Large intestine (tissue), 3 donors: Measurements from ENCODE around the gene SFXN3. TPM values are rescaled to one million over a fixed set of nuclear protein-coding genes. Genes with fewer than 3 reads are reported as not detected.

Source experiments
- DNase-seq, 2 donors: peaks; one replicate each; pipeline versions ENCODE4 v3.0.0 to v3.0.0-alpha.2; 2013
- H3K27ac ChIP-seq: one replicate; pipeline ENCODE4 v1.5.1; 2013; ENCODE audit warnings: low read length
- H3K27me3 ChIP-seq: 2 replicates; pipeline ENCODE4 v1.6.1; 2013; ENCODE audit warnings: low read length; ENCODE audit not compliant: control insufficient read depth, insufficient read depth
- H3K36me3 ChIP-seq: 2 replicates; pipeline ENCODE4 v1.6.1; 2013; ENCODE audit warnings: low read length; ENCODE audit not compliant: control insufficient read depth, insufficient read depth
- H3K4me1 ChIP-seq: one replicate; pipeline ENCODE4 v1.6.1; 2013; ENCODE audit warnings: low read length; ENCODE audit not compliant: control insufficient read depth, insufficient read depth
- H3K4me3 ChIP-seq: one replicate; pipeline ENCODE4 v1.5.1; 2013; ENCODE audit warnings: low read length
- H3K9me3 ChIP-seq: one replicate; pipeline ENCODE4 v1.6.1; 2013; ENCODE audit warnings: mild to moderate bottlenecking, low read depth, low read length, moderate library complexity; ENCODE audit not compliant: control insufficient read depth
- WGBS: methylation state at CpG from one replicate; pipeline ENCODE4 v1.1.5; 2013; ENCODE audit warnings: low lambda C conversion rate; ENCODE audit not compliant: insufficient coverage; 5-methylcytosine and 5-hydroxymethylcytosine counted together
- polyA plus RNA-seq: library from polyadenylated mRNA; unstranded; fragments of 120-200 nt; gene quantifications from one replicate; pipeline ENCODE4 v1.2.1, GENCODE V29; 2013

The SFXN3 gene
- polyA plus RNA-seq, 1 donor = 274 TPM

GRCh38 chr10:101007915-101008822 is 22.9 kb upstream of the SFXN3 start:
- Histone ChIP-seq H3K4me1 (peaks cover 28% of the 10 kb centered on the region), H3K9me3 (peaks cover 11% of the 10 kb centered on the region), H3K27me3 (no peaks in the 10 kb centered on the region), H3K27ac (no peak overlapping the region), H3K4me3 (no peak overlapping the region), H3K36me3 (peaks cover 48% of the 10 kb centered on the region)
- no peak for DNase-seq
- WGBS = no CpG with 5 or more reads among the region's 13 CpGs

- DNase-seq = peak in 1 of 2 donors; percentile 58
- no peaks in the 10 kb centered on the region for H3K27me3 ChIP-seq
- H3K9me3 ChIP-seq = peaks cover 9% of the 10 kb centered on the region
- H3K27ac ChIP-seq = no peak overlapping the region
- no CpG with 5 or more reads among the region's 6 CpGs for WGBS
- peaks cover 32% of the 10 kb centered on the region for H3K4me1 ChIP-seq
- H3K36me3 ChIP-seq = peaks cover 41% of the 10 kb centered on the region
- no peak overlapping the region for H3K4me3 ChIP-seq
Observed at GRCh38 chr10:101008823-101009423, 22.1 kb upstream of the SFXN3 start.

- H3K27ac ChIP-seq = no peak overlapping the region
- H3K9me3 ChIP-seq = peaks cover 7% of the 10 kb centered on the region
- H3K27me3 ChIP-seq = no peaks in the 10 kb centered on the region
- no CpG with 5 or more reads among the region's 22 CpGs for WGBS
- H3K4me1 ChIP-seq = peaks cover 41% of the 10 kb centered on the region
- H3K36me3 ChIP-seq = peaks cover 29% of the 10 kb centered on the region
- no peak overlapping the region for H3K4me3 ChIP-seq
- no peak for DNase-seq
Observed at GRCh38 chr10:101010329-101010728, 20.7 kb upstream of the SFXN3 start.

- no CpG with 5 or more reads among the region's 22 CpGs for WGBS
- Histone ChIP-seq H3K4me3 (no peak overlapping the region), H3K27ac (no peak overlapping the region), H3K9me3 (peaks cover 3% of the 10 kb centered on the region), H3K27me3 (no peaks in the 10 kb centered on the region), H3K4me1 (peaks cover 35% of the 10 kb centered on the region), H3K36me3 (peaks cover 17% of the 10 kb centered on the region)
- peak in 1 of 2 donors; percentile 20 for DNase-seq
Observed at GRCh38 chr10:101011517-101012423, 19.3 kb upstream of the SFXN3 start.

- Histone ChIP-seq H3K9me3 (no peaks in the 10 kb centered on the region), H3K27ac (no peak overlapping the region), H3K4me1 (peaks cover 29% of the 10 kb centered on the region), H3K27me3 (no peaks in the 10 kb centered on the region), H3K36me3 (peaks cover 8% of the 10 kb centered on the region), H3K4me3 (no peak overlapping the region)
- WGBS = no CpG with 5 or more reads among the region's 14 CpGs
- peak; percentile 74 to 81 for DNase-seq
Observed at GRCh38 chr10:101012525-101013364, 18.3 kb upstream of the SFXN3 start.

GRCh38 chr10:101013365-101013825 is 17.6 kb upstream of the SFXN3 start:
- H3K4me3 ChIP-seq = no peak overlapping the region
- peaks cover under 1% of the 10 kb centered on the region for H3K27me3 ChIP-seq
- H3K27ac ChIP-seq = no peak overlapping the region
- no peaks in the 10 kb centered on the region for H3K9me3 ChIP-seq
- no CpG with 5 or more reads among the region's 9 CpGs for WGBS
- DNase-seq = no peak
- peaks cover 29% of the 10 kb centered on the region for H3K4me1 ChIP-seq
- peaks cover 3% of the 10 kb centered on the region for H3K36me3 ChIP-seq

- Histone ChIP-seq H3K9me3 (no peaks in the 10 kb centered on the region), H3K36me3 (peaks cover 3% of the 10 kb centered on the region), H3K4me1 (peaks cover 29% of the 10 kb centered on the region), H3K27me3 (peaks cover 4% of the 10 kb centered on the region), H3K4me3 (no peak overlapping the region), H3K27ac (no peak overlapping the region)
- peak in 1 of 2 donors; percentile 60 for DNase-seq
- no CpG with 5 or more reads among the region's 11 CpGs for WGBS
Observed at GRCh38 chr10:101014230-101014884, 16.7 kb upstream of the SFXN3 start.

- H3K36me3 ChIP-seq = peaks cover 3% of the 10 kb centered on the region
- H3K27me3 ChIP-seq = peaks cover 4% of the 10 kb centered on the region
- peaks cover 29% of the 10 kb centered on the region for H3K4me1 ChIP-seq
- no peaks in the 10 kb centered on the region for H3K9me3 ChIP-seq
- no peak overlapping the region for H3K4me3 ChIP-seq
- 100% methylated on average over 2 of the region's 7 CpGs for WGBS
- no peak overlapping the region for H3K27ac ChIP-seq
- DNase-seq = no peak
Observed at GRCh38 chr10:101014966-101015581, 16.0 kb upstream of the SFXN3 start.

GRCh38 chr10:101015582-101015973 is 15.5 kb upstream of the SFXN3 start:
- WGBS = no CpG with 5 or more reads among the region's 8 CpGs
- no peaks in the 10 kb centered on the region for H3K9me3 ChIP-seq
- peaks cover 4% of the 10 kb centered on the region for H3K27me3 ChIP-seq
- no peak for DNase-seq
- H3K36me3 ChIP-seq = peaks cover 4% of the 10 kb centered on the region
- H3K4me3 ChIP-seq = no peak overlapping the region
- no peak overlapping the region for H3K27ac ChIP-seq
- H3K4me1 ChIP-seq = peaks cover 29% of the 10 kb centered on the region
